OCI-LY7 (cell line): ENCODE data around the gene BICDL1. TPM values are rescaled to one million over a fixed set of nuclear protein-coding genes. Genes with fewer than 3 reads are reported as not detected.
A peak's percentile ranks its signal among the peaks of the same experiment; 100 is the strongest.

Experiments
- BruUV-seq: library from RNA; stranded (reverse); fragments of 400-500 nt; replicated peaks from 2 replicates; lab custom pipeline; 2021; lab: Mats Ljungman, UMichigan
- CTCF ChIA-PET: fragments of 300-600 bp; sonication (Branson Sonifier 250); formaldehyde crosslinking; loops from one replicate; lab custom pipeline; 2022; ENCODE audit warnings: antibody characterized with exemption; ENCODE audit not compliant: unreplicated experiment; lab: Charles Lee
- POLR2A ChIA-PET: fragments of 300-600 bp; sonication (Branson Sonifier 250); formaldehyde crosslinking; loops from one replicate; lab custom pipeline; 2022; ENCODE audit warnings: antibody characterized with exemption; lab: Charles Lee
- DNase-seq: peaks from one replicate; pipeline ENCODE4 v3.0.0-alpha.2; 2015; ENCODE audit warnings: low spot score
- H2AFZ ChIP-seq: fragments of 200-600 bp; sonication (generic), shearing (Covaris generic); 2 replicates; pipeline ENCODE4 v1.6.1; 2014; ENCODE audit warnings: mild to moderate bottlenecking, antibody characterized with exemption, low read length, moderate library complexity
- H3K27ac ChIP-seq: fragments of 200-600 bp; sonication (generic); 2 replicates; pipeline ENCODE4 v1.5.1; 2014; ENCODE audit warnings: mixed run types, low read depth, mild to moderate bottlenecking, moderate library complexity, low read length, inconsistent platforms; ENCODE audit not compliant: poor library complexity, severe bottlenecking
- H3K36me3 ChIP-seq: fragments of 200-600 bp; sonication (generic); 2 replicates; pipeline ENCODE4 v1.6.1; 2014; ENCODE audit warnings: mild to moderate bottlenecking, antibody characterized with exemption, low read length, moderate library complexity, mixed read lengths; ENCODE audit not compliant: insufficient read depth
- H3K4me1 ChIP-seq: fragments of 200-600 bp; sonication (generic); 2 replicates; pipeline ENCODE4 v1.5.1; 2014; ENCODE audit warnings: mild to moderate bottlenecking, low read length; ENCODE audit not compliant: insufficient read depth, poor library complexity, severe bottlenecking
- H3K4me2 ChIP-seq: fragments of 200-600 bp; sonication (generic); 2 replicates; pipeline ENCODE4 v1.6.1; 2014; ENCODE audit warnings: mild to moderate bottlenecking, low read length
- H3K4me3 ChIP-seq: fragments of 200-600 bp; sonication (generic); 2 replicates; pipeline ENCODE4 v1.5.1; 2014; ENCODE audit warnings: mild to moderate bottlenecking, low read depth, low read length; ENCODE audit not compliant: poor library complexity, severe bottlenecking
- H3K79me2 ChIP-seq: fragments of 200-600 bp; sonication (generic); 2 replicates; pipeline ENCODE4 v1.6.1; 2016; ENCODE audit warnings: low read depth, mild to moderate bottlenecking, low read length, moderate library complexity, mixed read lengths; ENCODE audit not compliant: insufficient read depth
- H3K9me2 ChIP-seq: fragments of 200-600 bp; sonication (generic); 2 replicates; pipeline ENCODE4 v1.6.1; 2016; ENCODE audit warnings: mild to moderate bottlenecking, low read length, mixed read lengths; ENCODE audit not compliant: insufficient read depth
- H3K9me3 ChIP-seq: fragments of 200-600 bp; sonication (generic); 2 replicates; pipeline ENCODE4 v1.6.1; 2014; ENCODE audit warnings: mild to moderate bottlenecking, mixed run types, low read length, mixed read lengths
- H4K20me1 ChIP-seq: fragments of 200-600 bp; sonication (generic); 2 replicates; pipeline ENCODE4 v1.6.1; 2014; ENCODE audit warnings: mild to moderate bottlenecking, antibody characterized with exemption, low read length, moderate library complexity, mixed read lengths; ENCODE audit not compliant: insufficient read depth
- CTCF ChIP-seq: fragments of 200-600 bp; sonication (generic); conservative IDR thresholded peaks from 2 replicates; pipeline ENCODE4 v1.5.1; 2014; ENCODE audit warnings: mild to moderate bottlenecking, antibody characterized with exemption, low read length, moderate library complexity, mixed read lengths
- EZH2phosphoT487 ChIP-seq: fragments of 200-600 bp; sonication (generic); IDR thresholded peaks from 2 replicates; pipeline ENCODE4 v1.6.1; 2018; ENCODE audit warnings: low read depth, borderline replicate concordance, mild to moderate bottlenecking, mixed run types, antibody characterized with exemption, low read length, moderate library complexity, mixed read lengths
- intact Hi-C: fragments of 100-400 bp; cut with micrococcal nuclease; formaldehyde crosslinking; loops from one replicate; pipeline ENCODE4 v1.10.0; 2022; ENCODE audit not compliant: unreplicated experiment
- total RNA-seq, 2 experiments: library from RNA; depleted of rRNA in 1 of 2; stranded (reverse); fragments of >200 nt in 1 of 2; shearing (Covaris generic) in 1 of 2; gene quantifications; 2 replicates each; pipeline ENCODE4 v1.2.3, GENCODE V29; 2014 to 2022

The BICDL1 gene
- total RNA-seq, 2 experiments from 2014 or later, result 6.5 to 22.6 TPM

GRCh38 chr12:120115692-120116440, 126.8 kb downstream of the BICDL1 start:
- peak overlapping the region; percentile 90 for H3K4me3 ChIP-seq
- DNase-seq, result peak; percentile 70
- TSS peak; percentile 81 for BruUV-seq

GRCh38 chr12:120116441-120116791, 127.4 kb downstream of the BICDL1 start, which contains the start of gene RAB35:
RAB35 (minus strand) TSS chr12:120116753; CDS start chr12:120116650, 103 bp downstream.
- POLR2A ChIA-PET, result interaction anchor here (0.5 to 8.4 kb wide), 8 partner anchors 16 to 1464 kb away, joined by 3 to 86 read pairs (median 4); partner anchors contain the start of gene RPLP0
- H3K4me1 ChIP-seq, result peaks cover 56% of the 10 kb centered on the region
- H4K20me1 ChIP-seq, result peaks cover 14% of the 10 kb centered on the region

More at GRCh38 chr12:120115692-120116440, 126.8 kb downstream of the BICDL1 start:
- Histone ChIP-seq H4K20me1 (peaks cover 14% of the 10 kb centered on the region), H2AFZ (no peak overlapping the region), H3K4me2 (peak overlapping the region; percentile 100), H3K4me1 (peaks cover 56% of the 10 kb centered on the region), H3K36me3 (peaks cover 49% of the 10 kb centered on the region), H3K27ac (peak overlapping the region; percentile 27), H3K9me3 (no peaks in the 10 kb centered on the region), H3K79me2 (peaks cover 87% of the 10 kb centered on the region), H3K9me2 (no peaks in the 10 kb centered on the region)
- CTCF ChIA-PET, result interaction anchor here (0.5 to 0.6 kb wide), 2 partner anchors 51 to 208 kb away, joined by 4 to 7 read pairs; no protein-coding TSS in a partner anchor
- intact Hi-C loops, result loop anchor here (2.0 kb wide), 1 partner anchor 29 kb away; no protein-coding TSS in a partner anchor
- TF ChIP-seq EZH2phosphoT487 (no peak), CTCF (no peak)
- POLR2A ChIA-PET, result interaction anchor here (0.6 to 8.4 kb wide), 6 partner anchors 17 to 1464 kb away, joined by 3 to 86 read pairs (median 5); partner anchors contain the start of gene RPLP0

More at GRCh38 chr12:120116441-120116791, 127.4 kb downstream of the BICDL1 start, which contains the start of gene RAB35:
- CTCF ChIA-PET, result interaction anchor here (0.5 to 0.6 kb wide), 3 partner anchors 44 to 208 kb away, joined by 3 to 7 read pairs (median 4); no protein-coding TSS in a partner anchor
- H3K36me3 ChIP-seq, result peaks cover 49% of the 10 kb centered on the region
- no peaks in the 10 kb centered on the region for H3K9me3 ChIP-seq
- no TSS peak for BruUV-seq
- peak within 1 kb of the TSS; percentile 77 for H3K27ac ChIP-seq
- H3K9me2 ChIP-seq, result no peaks in the 10 kb centered on the region
- peak within 1 kb of the TSS; percentile 90 for H3K4me3 ChIP-seq
- no peak for TF ChIP-seq CTCF
- TF ChIP-seq EZH2phosphoT487, result no peak
- no peak within 1 kb of the TSS; the same call in 1 of the 2 replicates for H2AFZ ChIP-seq
- DNase-seq, result no peak
- H3K4me2 ChIP-seq, result peak within 1 kb of the TSS; percentile 100
- peaks cover 82% of the 10 kb centered on the region for H3K79me2 ChIP-seq
- intact Hi-C loops, result loop anchor here (2.0 kb wide), 1 partner anchor 30 kb away; no protein-coding TSS in a partner anchor
